NCI-H774 (cell line): ENCODE measurements around the gene OR2K2.
"Not testable (repeated sequence)": the region's sequence is repeated elsewhere in the genome, so short reads cannot be mapped to it uniquely, and the experiment has no call there.

ENCODE experiments used
- DNase-seq: peaks from one replicate; lab custom pipeline; 2025; lab: John Stamatoyannopoulos, UW

Gene OR2K2, protein sequence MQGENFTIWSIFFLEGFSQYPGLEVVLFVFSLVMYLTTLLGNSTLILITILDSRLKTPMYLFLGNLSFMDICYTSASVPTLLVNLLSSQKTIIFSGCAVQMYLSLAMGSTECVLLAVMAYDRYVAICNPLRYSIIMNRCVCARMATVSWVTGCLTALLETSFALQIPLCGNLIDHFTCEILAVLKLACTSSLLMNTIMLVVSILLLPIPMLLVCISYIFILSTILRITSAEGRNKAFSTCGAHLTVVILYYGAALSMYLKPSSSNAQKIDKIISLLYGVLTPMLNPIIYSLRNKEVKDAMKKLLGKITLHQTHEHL

DNA sequence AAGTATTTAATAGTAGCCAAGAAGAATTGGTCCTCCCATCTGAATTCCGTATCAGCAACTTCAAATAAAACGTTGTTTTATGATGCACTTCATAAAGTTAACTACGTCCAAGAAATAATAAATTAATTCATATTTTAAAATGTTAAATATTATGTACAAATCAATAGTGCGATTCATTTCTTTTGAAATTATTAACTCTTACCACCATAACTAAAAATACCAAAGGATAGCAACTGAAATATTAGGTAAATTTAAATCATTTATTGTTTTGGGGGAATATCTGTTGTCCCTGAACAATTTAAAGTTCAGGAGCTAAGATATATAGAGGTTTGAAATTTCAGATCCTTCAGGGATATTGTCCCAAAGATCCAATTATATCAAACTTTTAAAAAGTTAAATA, at the start of gene OR2K2:
TSS of gene OR2K2 (minus strand) at position 101 of the 400 bp plus-strand sequence. CDS start 1,791 bp downstream, outside the sequence.
- DNase-seq, result no peak

DNA sequence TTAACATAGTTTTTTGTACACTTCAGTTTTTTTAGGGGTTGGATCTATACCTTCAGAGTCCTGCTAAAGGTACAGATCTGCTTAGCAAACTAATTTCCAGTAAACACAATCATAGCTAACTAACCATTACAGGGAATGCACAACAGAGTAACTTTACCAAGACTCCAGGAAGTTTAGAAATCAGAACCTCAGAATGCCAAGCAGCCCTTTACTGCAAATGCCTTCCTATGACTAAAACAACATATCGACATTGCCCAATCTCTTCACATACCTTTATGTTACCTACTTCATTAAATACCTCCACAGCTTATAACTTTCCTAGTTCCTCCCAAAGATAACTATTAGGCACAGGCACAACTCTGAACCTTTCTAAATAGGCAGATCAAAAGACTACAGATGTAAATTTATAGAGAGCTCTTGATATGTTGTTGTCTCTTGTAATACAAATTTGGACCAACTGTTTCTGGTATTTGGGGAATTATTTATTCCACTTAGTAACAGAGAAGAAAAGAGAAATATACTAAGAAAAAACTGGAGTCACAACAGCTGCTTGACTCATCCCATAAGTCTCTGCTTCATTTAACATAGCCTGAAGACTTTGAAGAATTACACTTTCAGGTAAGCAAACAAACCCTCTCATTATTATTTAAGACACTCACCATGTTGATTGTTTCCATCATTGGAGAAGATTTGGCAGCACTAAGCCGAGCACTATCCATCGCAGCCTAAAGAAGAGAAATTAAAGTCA, 46.0 kb upstream of the OR2K2 start:
- no peak for DNase-seq

DNA sequence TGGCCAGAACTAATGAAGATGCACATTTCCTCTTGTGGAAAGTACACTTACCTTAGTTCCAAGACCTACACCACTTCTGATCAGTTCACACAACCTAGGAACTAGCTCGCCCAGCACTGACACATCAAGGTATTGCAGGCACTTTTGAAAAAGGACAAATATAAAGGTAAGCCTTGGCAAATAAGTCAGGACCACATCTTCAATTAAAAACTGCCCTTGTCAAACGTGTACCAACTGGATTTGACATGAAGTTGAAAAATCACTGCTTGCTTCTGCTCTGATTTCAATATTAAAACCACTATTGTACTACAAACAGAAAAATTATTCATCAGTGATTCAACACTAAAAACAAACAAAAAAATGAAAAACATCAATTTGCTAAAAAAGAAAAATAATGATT, 45.0 kb upstream of the OR2K2 start:
- no peak for DNase-seq

DNA sequence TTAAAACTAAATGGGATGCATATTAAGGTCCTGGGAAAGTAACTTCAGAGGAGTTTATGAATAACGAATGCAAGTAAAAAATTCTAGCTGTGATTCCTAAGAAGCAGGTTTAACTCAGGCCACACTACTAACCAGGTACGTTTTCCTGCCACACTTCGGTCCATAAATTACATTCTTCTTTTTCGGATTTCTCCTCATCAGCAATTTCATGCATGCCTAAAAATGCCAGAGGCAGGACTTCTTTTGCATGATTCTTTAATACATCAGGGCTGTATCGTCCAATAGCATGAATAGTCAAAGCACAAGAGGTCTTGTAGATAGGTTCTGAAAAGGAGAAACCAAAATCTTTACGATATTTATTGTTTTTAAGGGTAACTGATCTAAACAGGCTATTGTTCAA, 42.3 kb upstream of the OR2K2 start:
- no peak for DNase-seq

DNA sequence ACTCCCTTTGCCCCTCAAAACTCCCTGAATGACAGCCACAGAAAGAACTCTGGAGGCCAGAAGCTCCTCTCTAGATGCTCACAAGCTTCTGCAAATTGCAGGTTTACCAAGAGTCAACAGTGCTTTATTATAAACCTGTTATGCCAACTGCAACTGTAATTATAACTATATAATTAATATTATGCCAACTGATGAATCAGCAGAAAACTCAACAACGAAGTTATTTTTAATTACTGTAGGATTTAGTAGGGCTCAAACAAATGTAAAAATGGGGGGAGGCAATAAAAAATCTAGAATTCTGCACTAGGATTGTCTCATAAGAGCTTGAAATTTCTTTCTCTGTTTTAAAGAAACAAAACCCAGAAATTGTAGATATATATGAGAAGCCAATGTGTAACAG, 37.0 kb upstream of the OR2K2 start:
- DNase-seq, result no peak

DNA sequence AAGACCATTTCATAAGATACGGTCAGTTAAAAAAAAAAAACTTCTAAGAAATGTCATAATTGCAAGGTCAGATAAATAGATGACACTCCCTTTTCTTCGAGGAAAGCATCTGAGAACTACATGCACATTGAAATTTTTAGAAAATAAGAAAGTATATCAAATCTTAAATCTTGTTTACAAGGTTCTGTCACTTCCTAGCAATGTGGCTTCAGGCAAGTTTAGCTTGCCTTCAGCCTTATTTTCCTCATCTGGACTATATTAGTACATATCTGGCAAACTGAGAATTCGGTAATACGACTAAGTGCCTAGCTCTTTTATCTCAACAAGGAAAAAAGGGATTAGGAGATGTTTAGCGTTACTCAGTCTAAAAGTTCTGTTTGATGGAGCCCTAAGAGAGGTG, 32.5 kb upstream of the OR2K2 start:
- no peak for DNase-seq

DNA sequence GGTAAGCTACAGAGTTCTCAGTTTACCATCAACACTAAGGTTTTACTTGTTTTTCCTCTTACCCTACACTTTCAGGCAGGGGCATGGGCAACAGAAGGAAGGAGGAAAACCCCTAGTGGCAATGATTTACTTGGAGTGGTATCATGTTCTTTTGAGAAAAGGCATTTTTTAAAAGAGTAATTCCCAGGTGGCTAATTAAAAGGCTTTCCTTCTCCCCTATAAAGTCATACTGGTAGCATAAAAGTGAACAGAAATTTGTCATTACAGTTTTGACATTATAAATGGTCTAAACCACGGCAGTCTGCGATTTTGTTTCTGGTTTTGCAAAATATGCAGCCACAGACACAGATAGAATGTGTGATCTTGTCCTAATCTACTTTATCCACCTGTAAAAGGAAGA, 30.9 kb upstream of the OR2K2 start:
- no peak for DNase-seq

DNA sequence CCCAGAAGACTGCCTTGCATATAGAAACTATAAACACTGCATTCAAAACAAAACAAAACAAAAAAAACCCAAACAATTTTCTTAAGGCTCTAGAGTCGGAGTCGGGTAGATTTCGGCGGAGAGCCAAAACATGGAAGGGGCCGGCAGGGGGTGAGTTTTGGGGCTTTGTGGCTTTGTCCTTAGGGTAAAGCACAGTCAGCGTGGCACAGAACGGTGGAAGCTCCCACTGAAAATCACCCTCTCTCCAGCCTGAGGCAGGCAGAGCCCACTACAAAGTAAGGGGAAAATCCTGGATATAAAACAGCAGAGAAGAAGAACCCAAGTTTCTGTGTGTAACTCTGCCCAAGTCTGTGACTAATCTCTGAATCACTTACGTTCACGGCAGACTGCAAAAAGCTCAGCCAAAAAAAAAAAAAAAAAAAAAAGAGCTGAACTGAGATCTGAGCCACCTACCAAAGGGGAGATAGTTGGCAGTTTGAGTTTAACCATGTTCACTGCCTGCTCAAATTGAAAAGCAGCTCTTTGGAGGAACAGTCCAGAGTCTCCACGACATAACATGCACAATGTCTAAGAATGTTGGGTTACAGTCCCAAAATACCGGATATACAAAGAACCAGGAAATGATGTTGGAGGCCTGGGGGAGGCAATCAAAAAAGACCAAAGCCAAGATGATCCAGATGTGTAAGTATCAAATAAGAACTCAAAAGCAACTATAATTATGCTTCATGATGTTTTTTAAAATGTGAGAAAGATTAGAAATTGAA, 26.6 kb upstream of the OR2K2 start:
- DNase-seq, result no peak

DNA sequence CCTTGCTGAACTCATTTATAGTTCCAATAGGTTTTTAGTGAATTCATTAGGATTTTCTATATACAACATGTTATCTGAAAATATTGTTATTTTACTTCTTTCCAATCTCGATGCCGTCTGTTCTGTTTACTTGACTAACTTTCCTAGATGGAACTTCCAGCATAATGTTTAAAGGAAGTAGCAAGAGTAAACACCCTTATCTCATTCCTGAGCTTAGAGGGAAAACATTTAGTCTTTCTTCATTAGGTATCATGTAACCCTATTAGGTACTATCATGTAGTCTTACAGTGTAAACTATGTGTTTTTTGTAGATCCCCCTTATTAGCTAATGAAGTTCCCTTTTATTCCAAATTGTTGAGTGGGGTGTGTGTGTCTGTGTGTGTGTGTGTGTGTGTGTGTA, 22.5 kb upstream of the OR2K2 start:
- no peak for DNase-seq

DNA sequence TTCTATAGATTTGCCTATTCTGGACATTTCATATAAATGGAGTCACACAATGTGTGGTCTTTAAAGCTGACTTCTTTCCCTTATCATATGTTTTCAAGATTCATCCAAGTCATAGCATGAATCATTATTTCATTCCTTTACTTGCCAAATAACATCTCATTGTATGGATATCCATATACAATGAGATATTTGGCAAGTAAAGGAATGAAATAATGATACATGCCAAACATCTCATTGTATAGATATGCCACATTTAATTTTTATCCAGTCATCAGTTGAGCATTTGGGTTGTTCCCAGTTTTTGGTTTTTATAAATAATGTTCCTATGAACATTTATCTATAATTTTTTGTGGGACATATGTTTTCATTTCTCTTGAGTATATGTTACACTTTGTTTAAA, 20.5 kb upstream of the OR2K2 start:
- no peak for DNase-seq

DNA sequence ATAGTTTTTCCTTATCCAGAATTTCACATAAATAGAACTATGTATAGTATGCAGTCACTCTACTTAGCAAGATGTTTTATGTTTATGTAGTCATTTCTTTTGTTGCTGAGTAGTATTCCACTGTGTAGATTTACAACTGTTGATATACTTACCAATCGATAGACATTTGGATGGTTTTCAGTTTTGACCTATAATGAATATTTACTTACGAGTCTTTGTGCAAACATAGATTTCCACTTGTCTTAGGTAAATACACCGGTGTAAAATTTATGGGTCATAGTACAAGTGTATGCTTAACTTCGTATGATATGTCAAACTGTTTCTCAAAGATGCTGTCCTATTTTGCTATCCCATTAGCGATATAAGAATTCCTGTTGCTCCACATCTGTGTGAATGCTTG, 19.7 kb upstream of the OR2K2 start:
- DNase-seq, result no peak

DNA sequence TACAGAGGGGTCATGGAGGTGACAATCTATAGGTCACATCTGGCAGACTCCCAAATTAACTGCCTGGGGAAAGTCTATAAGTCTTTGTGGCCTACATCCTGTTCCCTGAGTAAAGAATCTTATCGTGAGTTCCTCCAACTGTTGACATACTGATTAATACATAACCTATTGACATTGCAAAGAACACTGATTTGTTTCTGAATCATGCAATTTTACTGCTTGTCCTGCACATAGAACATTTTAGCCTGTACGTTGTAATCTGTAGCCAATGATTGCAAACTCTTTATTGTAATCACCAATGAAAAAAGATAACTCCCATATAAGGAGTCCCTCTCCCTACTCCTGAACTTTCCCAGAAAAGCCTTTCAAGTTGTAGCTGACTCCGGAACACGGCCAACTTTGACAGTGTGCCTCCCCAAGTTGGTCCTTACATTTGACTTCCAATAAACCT, 18.8 kb upstream of the OR2K2 start:
- DNase-seq, result no peak

DNA sequence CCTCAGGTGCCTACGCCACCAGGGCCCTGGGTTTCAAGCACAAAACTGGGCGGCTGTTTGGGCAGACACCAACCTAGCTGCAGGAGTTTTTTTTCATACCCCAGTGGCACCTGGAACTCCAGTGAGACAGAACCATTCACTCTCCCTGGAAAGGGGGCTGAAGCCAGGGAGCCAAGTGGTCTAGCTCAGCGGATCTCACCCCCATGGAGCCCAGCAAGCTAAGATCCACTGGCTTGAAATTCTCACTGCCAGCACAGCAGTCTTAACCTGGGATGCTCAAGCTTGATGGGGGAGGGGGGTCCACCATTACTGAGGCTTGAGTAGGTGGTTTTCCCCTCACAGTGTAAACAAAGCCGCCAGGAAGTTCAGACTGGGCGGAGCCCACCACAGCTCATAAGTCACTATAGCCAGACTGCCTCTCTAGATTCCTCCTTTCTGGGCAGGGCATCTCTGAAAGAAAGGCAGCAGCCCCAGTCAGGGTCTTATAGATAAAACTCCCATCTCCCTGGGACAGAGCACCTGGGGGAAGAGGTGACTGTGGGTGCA, 4.4 kb upstream of the OR2K2 start:
- not testable (repeated sequence) for DNase-seq

DNA sequence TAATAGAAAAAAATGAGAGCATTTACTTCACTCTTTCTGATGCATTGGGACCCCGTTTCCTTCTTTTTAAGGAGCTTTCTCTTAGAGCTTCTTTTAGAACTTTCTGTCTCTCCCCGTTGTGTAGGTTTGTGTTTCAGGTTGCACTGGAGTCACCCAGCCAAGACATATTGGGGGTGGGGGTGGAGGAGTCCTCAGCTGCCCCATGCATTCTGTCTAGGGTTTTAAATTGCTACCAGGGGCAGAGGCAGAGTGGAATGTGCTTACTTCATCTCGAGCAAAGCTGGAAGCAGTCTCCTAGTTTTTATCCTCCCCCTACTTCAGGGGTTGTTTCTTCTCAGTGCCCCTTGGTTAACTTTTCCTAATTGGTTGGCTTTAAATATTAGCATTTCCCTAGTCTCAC, 9.4 kb downstream of the OR2K2 start:
- no peak for DNase-seq

DNA sequence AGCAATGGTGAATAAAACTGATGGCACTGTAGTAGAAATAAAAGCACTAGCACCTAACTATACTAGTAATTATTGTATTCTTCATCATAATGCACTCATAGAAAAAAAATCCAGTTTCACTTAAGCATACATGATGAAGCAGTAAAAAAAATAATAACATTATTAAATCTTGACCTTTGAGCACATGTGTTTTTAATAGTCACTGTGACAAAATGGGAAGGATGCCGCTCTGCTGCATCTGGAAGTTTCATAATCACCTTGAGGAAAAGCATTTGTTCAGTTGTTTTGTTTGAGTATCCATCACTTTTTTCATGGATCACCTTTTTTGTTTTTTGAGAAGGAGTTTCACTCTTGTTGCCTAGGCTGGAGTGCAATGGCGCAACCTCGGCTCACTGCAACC, 13.2 kb downstream of the OR2K2 start:
- DNase-seq, result no peak

DNA sequence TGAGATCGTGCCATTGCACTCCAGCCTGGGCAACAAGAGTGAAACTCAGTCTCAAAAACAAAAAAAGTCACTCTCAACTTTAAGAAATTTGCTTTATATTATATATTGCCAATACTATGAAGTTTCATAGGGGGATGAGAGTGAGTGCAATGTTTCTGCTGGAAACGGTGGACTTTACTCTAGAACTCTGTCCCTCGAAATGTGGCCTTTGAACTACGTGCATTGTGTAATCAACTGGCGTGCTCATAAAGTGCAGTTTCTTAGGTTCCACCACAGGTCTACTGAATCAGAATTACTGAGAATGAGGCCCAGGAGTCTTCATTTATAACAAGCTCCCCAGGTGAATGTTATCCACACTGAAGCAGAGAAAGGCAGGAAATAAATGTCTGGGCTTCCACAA, 24.1 kb downstream of the OR2K2 start:
- no peak for DNase-seq

DNA sequence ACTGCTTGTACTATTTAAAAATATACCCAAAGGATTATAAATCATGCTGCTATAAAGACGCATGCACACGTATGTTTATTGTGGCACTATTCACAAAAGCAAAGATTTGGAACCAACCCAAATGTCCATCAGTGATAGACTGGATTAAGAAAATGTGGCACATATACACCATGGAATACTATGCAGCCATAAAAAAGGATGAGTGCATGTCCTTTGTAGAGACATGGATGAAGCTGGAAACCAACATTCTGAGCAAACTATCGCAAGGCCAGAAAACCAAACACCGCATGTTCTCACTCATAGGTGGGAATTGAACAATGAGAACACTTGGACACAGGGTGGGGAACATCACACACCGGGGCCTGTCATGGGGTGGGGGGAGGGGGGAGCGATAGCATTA, 26.0 kb downstream of the OR2K2 start:
- not testable (repeated sequence) for DNase-seq

DNA sequence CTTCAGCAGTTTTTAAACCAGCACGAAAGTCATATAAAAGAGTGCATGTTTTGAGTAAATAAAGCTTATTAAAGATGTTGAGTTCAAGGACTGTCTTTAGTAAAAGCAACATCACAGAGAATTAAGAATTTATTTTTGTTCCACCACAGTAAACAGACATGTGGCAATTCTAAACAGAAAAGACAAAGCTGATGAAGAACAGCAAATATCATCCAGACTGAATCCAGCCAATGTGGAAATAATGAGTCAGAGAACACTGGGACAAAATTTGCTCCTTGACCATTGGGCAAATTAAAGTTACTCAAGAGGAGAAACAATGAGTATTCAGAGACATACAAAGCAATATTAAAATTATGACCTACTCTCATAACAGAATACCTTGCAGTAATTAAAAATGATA, 28.8 kb downstream of the OR2K2 start:
- DNase-seq, result no peak

DNA sequence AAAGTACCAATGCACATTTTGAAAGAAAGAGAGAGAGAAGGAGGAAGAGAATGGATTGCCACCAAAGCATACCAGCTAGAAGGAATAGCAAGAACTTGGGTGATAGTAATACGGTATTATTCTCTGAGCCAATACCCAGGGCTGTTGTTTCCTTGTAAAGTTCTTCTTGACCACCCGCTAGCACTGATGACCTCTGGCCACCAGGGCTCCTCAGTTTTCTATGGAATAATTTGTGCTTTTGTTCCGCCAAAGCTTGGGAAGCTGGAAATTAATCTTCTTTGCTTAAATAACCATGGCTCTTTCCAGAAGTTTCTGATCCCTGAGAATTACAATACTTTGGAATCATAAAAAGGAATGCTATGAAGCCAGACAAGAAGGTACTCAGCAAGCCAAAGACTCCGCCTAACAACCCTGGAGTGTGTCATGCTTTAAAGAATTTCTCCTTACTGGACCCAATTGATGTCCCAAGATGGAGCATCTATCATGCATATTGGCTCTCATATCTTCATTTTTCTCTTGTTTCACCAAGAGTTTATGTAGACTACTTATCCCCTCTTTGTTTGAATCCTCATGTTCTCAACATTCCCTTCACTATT, 29.8 kb downstream of the OR2K2 start:
- DNase-seq, result no peak

DNA sequence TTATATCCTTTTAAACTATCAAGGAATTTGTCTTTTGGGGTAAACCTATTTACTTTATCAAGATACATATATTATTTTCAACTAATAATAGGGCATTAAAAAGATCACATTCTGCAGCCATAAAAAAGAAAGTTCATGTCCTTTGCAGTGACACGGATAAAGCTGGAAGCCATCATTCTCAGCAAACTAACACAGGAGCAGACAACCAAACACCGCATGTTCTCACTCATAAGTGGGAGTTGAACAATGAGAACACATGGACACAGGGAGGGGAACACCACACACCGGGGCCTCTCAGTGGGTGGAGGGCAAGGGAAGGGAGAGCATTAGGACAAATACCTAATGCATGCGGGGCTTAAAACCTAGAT, 30.4 kb downstream of the OR2K2 start:
- DNase-seq, result not testable (repeated sequence)

DNA sequence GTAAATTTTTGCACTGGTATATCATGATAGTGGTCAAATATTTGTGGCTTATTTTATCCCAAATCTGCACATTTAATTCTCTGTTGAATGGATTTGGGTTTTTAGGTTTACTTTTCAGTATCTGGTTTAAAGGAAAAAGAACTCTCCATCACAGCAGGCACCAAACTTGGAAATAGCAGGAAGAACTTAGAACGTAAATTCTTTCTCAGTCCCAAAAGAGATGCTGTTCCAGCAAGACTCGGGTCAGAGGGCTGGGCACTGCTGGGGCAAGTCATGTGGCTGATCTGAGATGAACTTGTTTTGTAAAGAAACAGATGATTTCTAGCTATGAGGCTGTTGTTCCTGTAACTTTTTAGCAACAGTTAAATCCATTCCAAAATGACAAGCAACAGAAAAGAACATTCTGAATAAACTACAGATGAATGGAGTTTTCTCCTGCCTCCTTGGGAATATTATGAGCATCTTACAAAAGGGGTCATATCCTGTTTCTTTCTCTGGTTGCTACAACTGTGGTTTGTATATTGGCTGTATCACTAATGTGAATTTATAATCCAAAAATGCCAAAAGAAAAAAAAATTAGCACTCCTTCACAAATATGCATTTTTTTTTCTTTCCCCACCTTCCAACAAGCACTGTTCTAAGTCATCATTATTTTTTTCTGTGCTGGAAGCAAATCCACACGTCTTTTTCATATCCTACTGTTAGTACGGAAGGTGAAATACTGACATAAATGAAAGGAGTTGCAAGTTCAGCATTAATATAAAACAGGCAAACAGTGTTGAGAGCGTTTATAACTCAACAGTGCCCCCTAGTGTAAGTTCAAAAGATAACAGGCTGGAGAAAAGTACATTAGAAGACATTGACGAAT, 31.1 kb downstream of the OR2K2 start:
- DNase-seq, result peak; percentile 25
